HepG2 (cell line): ENCODE measurements around the gene SKI. TPM values are rescaled to one million over a fixed set of nuclear protein-coding genes. Genes with fewer than 3 reads are reported as not detected.

ENCODE experiments used
- CEBPB ChIP-seq: IDR thresholded peaks from 2 replicates; pipeline ENCODE4 v1.6.1; 2011; ENCODE audit warnings: low read depth, low read length, improper control_type of control experiment, borderline replicate concordance
- CSRNP1 ChIP-seq: sonication (generic); formaldehyde crosslinking; IDR thresholded peaks from 2 replicates; pipeline ENCODE4 v1.8.1; 2023; ENCODE audit warnings: mild to moderate bottlenecking, missing genetic modification reagents
- ERF ChIP-seq: IDR thresholded peaks from 2 replicates; pipeline ENCODE4 v1.6.1; 2018; ENCODE audit warnings: missing biosample characterization, missing genetic modification reagents
- KLF15 ChIP-seq: sonication (generic); formaldehyde crosslinking; IDR thresholded peaks from 2 replicates; pipeline ENCODE4 v1.8.1; 2023; ENCODE audit warnings: borderline replicate concordance, mild to moderate bottlenecking, inconsistent platforms, missing genetic modification reagents, mixed read lengths
- MYPOP ChIP-seq: sonication (generic); formaldehyde crosslinking; IDR thresholded peaks from 2 replicates; pipeline ENCODE4 v1.8.1; 2023; ENCODE audit warnings: mild to moderate bottlenecking, moderate library complexity, missing genetic modification reagents
- PATZ1 ChIP-seq: sonication (generic); formaldehyde crosslinking; IDR thresholded peaks from 2 replicates; pipeline ENCODE4 v1.4.0; 2020; ENCODE audit warnings: missing genetic modification reagents
- PHF21A ChIP-seq: sonication (generic); formaldehyde crosslinking; IDR thresholded peaks from 2 replicates; pipeline ENCODE4 v1.5.0; 2020; ENCODE audit warnings: mild to moderate bottlenecking, missing genetic modification reagents
- POGK ChIP-seq: sonication (generic); formaldehyde crosslinking; conservative IDR thresholded peaks from 2 replicates; pipeline ENCODE4 v1.8.0; 2022; ENCODE audit warnings: mild to moderate bottlenecking, moderate library complexity, missing genetic modification reagents
- PRDM15 ChIP-seq: sonication (generic); formaldehyde crosslinking; IDR thresholded peaks from 2 replicates; pipeline ENCODE4 v1.4.0; 2020; ENCODE audit warnings: missing genetic modification reagents
- SAP130 ChIP-seq: IDR thresholded peaks from 2 replicates; pipeline ENCODE4 v1.6.1; 2016; ENCODE audit warnings: low read depth
- SP5 ChIP-seq: IDR thresholded peaks from 2 replicates; pipeline ENCODE4 v1.6.1; 2016; ENCODE audit warnings: low read depth, borderline replicate concordance
- ZBTB14 ChIP-seq: sonication (generic); formaldehyde crosslinking; IDR thresholded peaks from 2 replicates; pipeline ENCODE4 v1.4.0; 2020; ENCODE audit warnings: missing genetic modification reagents
- ZFP36L2 ChIP-seq: sonication (generic); formaldehyde crosslinking; IDR thresholded peaks from 2 replicates; pipeline ENCODE4 v1.4.0; 2020; ENCODE audit warnings: missing genetic modification reagents
- ZNF430 ChIP-seq: sonication (generic); formaldehyde crosslinking; IDR thresholded peaks from 2 replicates; pipeline ENCODE4 v1.9.0; 2021; ENCODE audit warnings: mild to moderate bottlenecking, missing genetic modification reagents
- ZNF747 ChIP-seq: sonication (generic); formaldehyde crosslinking; IDR thresholded peaks from 2 replicates; pipeline ENCODE4 v1.8.1; 2023; ENCODE audit warnings: missing genetic modification reagents, mild to moderate bottlenecking, borderline replicate concordance
- ZSCAN22 ChIP-seq: sonication (generic); formaldehyde crosslinking; IDR thresholded peaks from 2 replicates; pipeline ENCODE4 v1.4.0; 2020; ENCODE audit warnings: mild to moderate bottlenecking, missing genetic modification reagents
- polyA plus RNA-seq, 8 experiments: library from polyadenylated mRNA; depleted of rRNA in 3 of 8; stranded (reverse) in 7 of 8; unstranded in 1 of 8; fragments of >200 nt; fragmentation: Illumina TruSeq in 4 of 8; extraction: Trizol in 4 of 8; gene quantifications; 2 replicates each; pipeline versions ENCODE4 v1.2.1 to v1.2.3, GENCODE V29; 2011 to 2016; ENCODE audit warnings: low read depth in 4 of 8, missing spikeins in 1 of 8, mixed read lengths in 1 of 8; ENCODE audit not compliant: insufficient read depth in 1 of 8
- total RNA-seq, 5 experiments: library from RNA; depleted of rRNA; stranded (reverse); fragments of >200 nt; fragmentation: Illumina TruSeq; extraction: Trizol; gene quantifications; 2 replicates each; pipeline ENCODE4 v1.2.3, GENCODE V29; 2016; ENCODE audit warnings: low read depth in 1 of 5

SKI gene
- total and polyA plus RNA-seq, 2 of the 13 experiments (the other 11 are each of a cell fraction or from before 2014, with no cell fraction given) = 4.7 to 6.9 TPM

- TF ChIP-seq CSRNP1 (CRISPR knock-in tag) (no peak; the same call in 1 of the 2 replicates), MYPOP (CRISPR knock-in tag) (0 out of 2 replicates have a peak, but pooled peaks have one; percentile 41), ZNF747 (no peak), POGK (CRISPR knock-in tag) (0 out of 2 replicates have a peak, but pooled peaks have one; percentile 50), ZBTB14 (CRISPR knock-in tag) (no peak), SAP130 (CRISPR knock-in tag) (peak; percentile 48), ERF (CRISPR knock-in tag) (no peak), SP5 (CRISPR knock-in tag) (peak; percentile 70; the same call in 1 of the 2 replicates), ZNF430 (0 out of 2 replicates have a peak, but pooled peaks have one; percentile 35), ZSCAN22 (no peak), KLF15 (CRISPR knock-in tag) (no peak), PRDM15 (CRISPR knock-in tag) (peak; percentile 76; the same call in 1 of the 2 replicates), PHF21A (CRISPR knock-in tag) (peak; percentile 75), PATZ1 (CRISPR knock-in tag) (peak; percentile 58), CEBPB (no peak), ZFP36L2 (CRISPR knock-in tag) (no peak)
These were observed 20.2 kb downstream of the SKI start (continued) for GRCh38 chr1:2248127-2248826.
